ENCODE results near the gene CEMIP2.

Gene CEMIP2

DNA sequence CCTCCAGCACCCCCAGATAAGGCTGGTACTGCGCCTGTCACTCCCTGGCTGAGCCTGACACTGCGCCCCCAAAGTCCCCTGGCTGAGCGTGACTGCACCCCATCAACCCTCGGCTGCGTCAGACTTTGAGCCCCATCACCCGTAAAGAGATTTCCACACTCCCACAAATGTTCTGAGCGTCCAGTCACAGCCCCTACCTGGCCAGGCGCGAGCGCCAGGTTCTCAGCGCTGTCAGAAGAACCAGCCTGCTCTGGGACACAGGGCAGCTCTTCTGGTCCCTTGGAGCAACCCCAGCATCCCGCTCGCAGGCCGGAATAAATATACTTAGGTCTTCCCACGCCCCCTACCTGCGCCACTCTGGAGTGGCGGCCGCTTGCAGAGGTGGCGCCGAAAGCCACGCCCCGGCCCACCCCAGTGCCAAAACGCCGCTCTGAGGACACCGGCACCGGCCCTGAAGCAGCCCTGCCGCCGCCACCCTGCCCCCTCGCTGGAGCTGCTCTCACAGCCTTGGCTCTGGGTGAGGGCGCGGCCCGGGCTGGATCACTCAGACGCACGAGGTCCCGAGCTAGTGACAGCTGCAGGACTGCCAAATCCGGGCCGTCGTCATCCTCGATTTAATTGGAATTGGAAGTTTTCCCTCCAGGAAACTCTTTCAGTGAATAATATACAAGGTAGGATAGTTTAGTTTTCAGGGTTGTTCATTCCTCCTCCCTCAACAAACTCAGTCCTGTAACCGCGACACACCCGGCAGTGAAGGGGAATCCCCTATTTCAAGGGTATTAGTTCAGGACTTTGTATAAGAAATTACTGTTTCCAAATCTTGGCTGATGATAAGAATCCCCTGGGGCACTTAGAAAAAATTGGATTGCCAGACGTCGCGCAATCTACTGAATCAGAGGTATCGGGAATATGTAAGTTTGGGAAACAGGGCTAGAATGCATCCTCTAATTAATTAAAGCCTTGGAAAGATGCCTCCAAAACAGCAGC, 1.2 kb upstream of the CEMIP2 start:
- no peak for DNase-seq

DNA sequence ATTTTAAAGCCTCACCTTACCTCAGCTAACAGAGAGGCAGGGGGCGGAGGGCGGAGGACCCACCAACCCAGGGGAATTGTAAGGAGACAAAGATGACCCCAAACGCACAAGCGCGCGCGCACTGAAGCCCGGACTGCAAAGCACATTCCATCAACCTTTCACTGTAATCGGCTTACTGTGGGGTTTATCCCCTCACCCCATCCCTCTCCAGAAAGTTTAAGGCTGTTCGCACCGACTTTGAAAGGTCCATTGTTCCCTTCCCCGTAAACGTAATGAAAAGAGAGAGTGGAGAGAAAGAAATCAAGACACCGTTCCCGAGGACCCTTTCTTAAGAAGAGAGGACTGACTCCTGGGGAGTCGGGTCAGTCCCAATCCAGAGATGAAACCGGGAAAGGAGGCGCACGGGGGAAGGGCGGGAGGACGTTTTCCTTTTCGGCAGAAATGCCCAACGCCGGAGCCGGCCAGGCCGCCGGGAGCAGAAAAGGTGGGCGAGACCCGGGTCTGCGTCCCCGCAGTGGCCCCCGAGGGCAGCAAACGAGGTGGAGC, 464 bp downstream of the CEMIP2 start:
- DNase-seq, result no peak

GRCh38 chr9:71767163-71767775, 1.0 kb downstream of the CEMIP2 start:
- DNase-seq, result no peak

DNA sequence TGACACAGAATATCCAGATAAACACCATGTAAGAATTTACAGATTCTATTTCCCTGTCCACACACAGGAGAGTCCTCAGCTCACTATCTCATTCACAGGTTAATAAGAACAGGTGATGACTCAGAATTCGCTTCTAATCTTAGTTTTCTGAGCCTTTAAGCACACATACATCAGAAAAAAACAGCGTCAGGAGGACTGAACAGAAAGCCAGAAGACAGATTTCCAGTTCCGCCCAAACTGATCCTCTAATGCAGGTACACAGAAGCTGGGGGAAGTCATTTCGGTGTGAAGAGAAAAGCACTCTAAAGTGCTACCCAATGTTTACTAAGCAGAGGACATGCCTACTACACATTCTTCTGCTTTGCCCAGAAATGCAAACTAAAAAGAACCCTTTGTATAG, 1.6 kb downstream of the CEMIP2 start:
- DNase-seq, result no peak

- DNase-seq, result no peak
These were observed 2.6 kb downstream of the CEMIP2 start for GRCh38 chr9:71765693-71766092.

- no peak for DNase-seq
These were observed 3.4 kb downstream of the CEMIP2 start for GRCh38 chr9:71764891-71765290.

GRCh38 chr9:71764463-71764862, 3.9 kb downstream of the CEMIP2 start:
- no peak for DNase-seq

DNA sequence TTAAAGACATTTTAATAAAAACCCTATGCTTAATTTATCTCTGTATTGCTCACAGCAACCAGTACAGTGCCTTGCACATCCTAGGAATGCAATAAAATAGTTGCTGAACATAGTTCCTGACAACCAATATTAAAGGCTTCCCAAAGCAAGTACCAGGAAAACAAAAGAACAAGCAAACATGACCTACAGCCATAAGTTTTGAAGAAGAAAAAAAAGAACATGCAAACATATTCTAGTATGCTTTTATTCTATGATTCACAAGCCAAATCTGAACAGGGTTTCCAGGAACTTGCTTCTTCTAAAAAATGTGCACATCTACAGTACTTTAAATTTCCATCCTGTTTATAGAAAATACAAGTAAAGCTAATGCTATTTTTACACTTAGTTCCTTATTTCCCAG, 4.5 kb downstream of the CEMIP2 start:
- no peak for DNase-seq

GRCh38 chr9:71762900-71763653, 5.2 kb downstream of the CEMIP2 start:
- DNase-seq, result peak; percentile 51

- no peak for DNase-seq
These were observed 6.4 kb downstream of the CEMIP2 start for GRCh38 chr9:71761938-71762353.

- no peak for DNase-seq
These were observed 7.4 kb downstream of the CEMIP2 start for GRCh38 chr9:71760901-71761300.

GRCh38 chr9:71758785-71759184, 9.5 kb downstream of the CEMIP2 start:
- no peak for DNase-seq

DNA sequence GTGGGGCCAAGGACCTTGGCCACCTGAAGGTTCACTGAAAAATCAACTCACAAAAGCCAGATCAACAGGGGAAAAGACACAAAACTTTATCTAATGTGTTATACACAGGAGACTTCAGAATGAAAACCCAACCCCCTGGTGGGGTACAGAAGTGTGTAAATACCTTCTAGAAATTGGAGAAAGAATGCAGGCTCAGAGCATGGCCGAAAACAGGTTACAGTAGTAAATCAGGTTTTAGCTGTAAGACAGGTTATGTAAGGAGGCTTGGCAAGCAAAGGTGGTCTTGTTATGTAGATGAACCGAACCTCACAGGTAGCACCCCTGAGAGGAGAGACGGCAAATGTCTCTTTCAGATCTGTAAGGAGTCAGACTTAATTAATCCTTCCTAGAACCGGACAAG, 10.0 kb downstream of the CEMIP2 start:
- no peak for DNase-seq

- no peak for DNase-seq
These were observed 11.6 kb downstream of the CEMIP2 start for GRCh38 chr9:71756753-71757152.

- DNase-seq, result no peak
These were observed 12.4 kb downstream of the CEMIP2 start for GRCh38 chr9:71755869-71756268.

- no peak for DNase-seq
These were observed 13.1 kb downstream of the CEMIP2 start for GRCh38 chr9:71755230-71755629.

GRCh38 chr9:71754151-71754550, 14.2 kb downstream of the CEMIP2 start:
- no peak for DNase-seq

DNA sequence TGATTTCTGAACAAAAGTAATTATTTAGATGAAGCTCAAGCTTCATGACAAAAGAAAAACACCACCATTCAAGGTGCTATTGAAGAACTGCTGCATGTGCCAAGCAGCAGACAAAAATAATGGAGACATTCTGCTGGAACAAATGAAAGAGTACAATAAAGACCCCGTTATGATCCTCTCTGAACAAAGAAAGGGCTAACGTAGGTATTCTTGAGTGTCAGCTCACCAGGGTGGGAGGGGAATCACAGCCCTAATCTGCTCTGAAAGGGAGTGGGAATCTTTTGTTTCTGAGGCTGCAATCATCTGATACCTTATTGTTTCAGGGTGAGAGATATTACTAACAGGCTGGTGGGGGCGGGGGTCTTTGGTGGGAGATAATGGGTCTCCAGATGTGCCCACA, 15.4 kb downstream of the CEMIP2 start:
- no peak for DNase-seq

DNA sequence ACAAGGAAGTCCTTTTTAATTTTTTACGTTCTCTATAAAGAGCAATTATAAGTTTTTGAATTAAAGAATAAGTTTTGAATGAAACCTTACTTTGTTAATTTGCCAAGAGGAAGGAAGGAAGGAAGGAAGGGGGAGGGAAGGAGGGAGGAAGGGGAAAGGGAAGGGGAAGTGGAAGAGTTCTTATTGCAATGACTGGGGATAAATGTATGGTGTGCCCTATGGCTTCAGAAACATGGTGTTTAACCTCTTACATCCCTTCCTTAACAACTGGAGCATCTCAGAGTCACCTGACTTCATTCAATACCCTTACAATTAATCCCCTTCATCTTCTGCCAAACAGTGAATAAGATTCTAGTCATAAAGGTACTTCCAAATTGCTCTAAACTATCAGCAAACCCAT, 16.0 kb downstream of the CEMIP2 start:
- no peak for DNase-seq

- DNase-seq, result peak; percentile 39
These were observed 20.0 kb downstream of the CEMIP2 start for GRCh38 chr9:71748280-71748743.

- DNase-seq, result no peak
These were observed 20.7 kb downstream of the CEMIP2 start for GRCh38 chr9:71747576-71747975.

DNA sequence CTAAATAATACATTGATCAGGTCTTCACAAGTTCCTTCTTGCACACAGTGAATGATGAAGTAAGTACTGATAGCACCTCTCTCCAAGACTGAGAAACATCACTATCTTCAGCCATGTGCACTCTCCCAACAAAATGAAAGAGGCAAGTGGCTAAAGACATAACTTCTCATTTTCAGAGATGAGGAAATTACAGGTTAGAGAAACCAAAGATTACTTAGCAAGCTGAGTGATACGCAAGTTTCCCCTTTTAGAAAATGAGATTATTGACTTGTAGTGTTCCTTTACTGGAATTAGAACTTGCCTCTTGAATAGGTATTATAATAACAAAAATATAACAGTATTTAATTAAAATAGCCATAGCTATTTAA, 21.6 kb downstream of the CEMIP2 start:
- DNase-seq, result no peak
